ENCODE measurements around the gene DYNLL2. TPM values are rescaled to one million over a fixed set of nuclear protein-coding genes. Genes with fewer than 3 reads are reported as not detected.
A peak's percentile ranks its signal among the peaks of the same experiment; 100 is the strongest.

Gene DYNLL2
- total and polyA plus RNA-seq, 9 of the 15 experiments (the other 6 are each of a cell fraction or from before 2014, with no cell fraction given) = 1.8 to 24.5 (median 13.0) TPM

DNA sequence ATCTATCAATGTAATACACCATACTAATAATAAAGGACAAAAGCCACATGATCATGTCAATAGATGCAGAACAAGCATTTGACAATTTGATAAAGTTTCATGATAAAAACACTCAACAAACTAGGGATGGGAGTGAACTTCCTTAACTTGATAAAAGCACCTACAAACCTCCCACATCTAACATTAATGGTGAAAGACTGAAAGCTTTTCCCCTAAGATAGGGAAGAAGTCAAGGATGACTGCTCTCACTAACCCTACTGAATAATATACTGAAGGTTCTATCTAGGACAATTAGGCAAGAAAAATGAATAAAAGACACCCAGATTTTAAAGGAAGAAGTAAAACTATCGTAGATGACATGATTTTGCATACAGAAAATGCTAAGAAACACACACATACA lies 10.4 kb upstream of the DYNLL2 start:
- H3K4me2 ChIP-seq (ENCODE audit: insufficient read depth, low read length) = no peak overlapping the region
- no peak overlapping the region for H3K27ac ChIP-seq (ENCODE audit: extremely low read depth, low read depth, low read length)
- H3K9ac ChIP-seq (ENCODE audit: insufficient read depth in 1 of 2, low read depth in 2 of 2, low read length in 2 of 2) = no peak overlapping the region
- H3K4me1 ChIP-seq (replicated peaks in 1 of 2; ENCODE audit: control insufficient read depth in 2 of 2, insufficient read depth in 2 of 2, low read length in 2 of 2) = peaks cover 0 to 4% of the 10 kb centered on the region in 2 experiments; a peak in 3 of 5 replicates
- no TSS peak for BruUV-seq (replicated peaks)
- FAIRE-seq = peak; percentile 56
- peaks cover 0 to 5% of the 10 kb centered on the region in 2 experiments; a peak in 1 of 5 replicates for H3K27me3 ChIP-seq (ENCODE audit: control insufficient read depth in 2 of 2, insufficient read depth in 2 of 2, low read length in 2 of 2)
- no peaks in the 10 kb centered on the region for H3K9me3 ChIP-seq (replicated peaks; ENCODE audit: control insufficient read depth, insufficient read depth, low read depth, low read length)
- CTCF ChIA-PET (ENCODE audit: low intra/inter-chr PET ratio) = no interaction called here
- intact Hi-C loops (cut with micrococcal nuclease) = no loop called here
- no peak overlapping the region for H3K4me3 ChIP-seq
- in situ Hi-C loops (cut with MboI) = no loop called here
- 54% methylated on average over 1 of the region's 1 CpG for WGBS (ENCODE audit: insufficient coverage, low coverage, missing lambda C conversion rate)
- DNase-seq (ENCODE audit: extremely low read depth in 1 of 4, low spot score in 3 of 4) = no peak
- no peaks in the 10 kb centered on the region for H3K79me2 ChIP-seq (ENCODE audit: control insufficient read depth, insufficient read depth, low read length)
- H3K9me1 ChIP-seq (ENCODE audit: control insufficient read depth, insufficient read depth, low read length) = no peaks in the 10 kb centered on the region
- H4K20me1 ChIP-seq (replicated peaks; ENCODE audit: control insufficient read depth, insufficient read depth, low read length) = no peaks in the 10 kb centered on the region
- POLR2A ChIA-PET = interaction anchor here (0.6 to 1.0 kb wide), 3 partner anchors 65 to 1060 kb away, joined by 3 to 4 read pairs (median 3); partner anchors contain the start of gene SRSF1
- H2AFZ ChIP-seq (ENCODE audit: low read depth, low read length) = no peak overlapping the region; the same call in 1 of the 2 replicates
- ATAC-seq = peak; percentile 34; the same call in 2 of the 3 replicates
- no peaks in the 10 kb centered on the region for H3K36me3 ChIP-seq (ENCODE audit: control insufficient read depth, insufficient read depth, low read length)
- TF ChIP-seq MEIS2 (IDR thresholded peaks at IDR 0.05; ENCODE audit: partially characterized antibody) (peak; percentile 2), MCM5 (IDR thresholded peaks at IDR 0.05; ENCODE audit: low read depth) (no peak), SREBF2 (CRISPR knock-in tag; IDR thresholded peaks at IDR 0.05) (no peak), RBM17 (IDR thresholded peaks at IDR 0.05; ENCODE audit: borderline replicate concordance, low read depth, low read length) (no peak), NCOA4 (IDR thresholded peaks at IDR 0.05; ENCODE audit: partially characterized antibody) (no peak), RBM14 (IDR thresholded peaks at IDR 0.05; ENCODE audit: borderline replicate concordance, insufficient read depth, low read depth, low read length) (no peak), POU5F1 (IDR thresholded peaks at IDR 0.05; ENCODE audit: borderline replicate concordance, low read depth, low read length, partially characterized antibody) (no peak)
- TF ChIP-seq, protein P1, sequence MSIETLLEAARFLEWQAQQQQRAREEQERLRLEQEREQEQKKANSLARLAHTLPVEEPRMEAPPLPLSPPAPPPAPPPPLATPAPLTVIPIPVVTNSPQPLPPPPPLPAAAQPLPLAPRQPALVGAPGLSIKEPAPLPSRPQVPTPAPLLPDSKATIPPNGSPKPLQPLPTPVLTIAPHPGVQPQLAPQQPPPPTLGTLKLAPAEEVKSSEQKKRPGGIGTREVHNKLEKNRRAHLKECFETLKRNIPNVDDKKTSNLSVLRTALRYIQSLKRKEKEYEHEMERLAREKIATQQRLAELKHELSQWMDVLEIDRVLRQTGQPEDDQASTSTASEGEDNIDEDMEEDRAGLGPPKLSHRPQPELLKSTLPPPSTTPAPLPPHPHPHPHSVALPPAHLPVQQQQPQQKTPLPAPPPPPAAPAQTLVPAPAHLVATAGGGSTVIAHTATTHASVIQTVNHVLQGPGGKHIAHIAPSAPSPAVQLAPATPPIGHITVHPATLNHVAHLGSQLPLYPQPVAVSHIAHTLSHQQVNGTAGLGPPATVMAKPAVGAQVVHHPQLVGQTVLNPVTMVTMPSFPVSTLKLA (conservative IDR thresholded peaks at IDR 0.05) = 0 out of 4 replicates have a peak, but pooled peaks of 1 of the 2 experiments have one; percentile 9
- TF ChIP-seq, protein P2, sequence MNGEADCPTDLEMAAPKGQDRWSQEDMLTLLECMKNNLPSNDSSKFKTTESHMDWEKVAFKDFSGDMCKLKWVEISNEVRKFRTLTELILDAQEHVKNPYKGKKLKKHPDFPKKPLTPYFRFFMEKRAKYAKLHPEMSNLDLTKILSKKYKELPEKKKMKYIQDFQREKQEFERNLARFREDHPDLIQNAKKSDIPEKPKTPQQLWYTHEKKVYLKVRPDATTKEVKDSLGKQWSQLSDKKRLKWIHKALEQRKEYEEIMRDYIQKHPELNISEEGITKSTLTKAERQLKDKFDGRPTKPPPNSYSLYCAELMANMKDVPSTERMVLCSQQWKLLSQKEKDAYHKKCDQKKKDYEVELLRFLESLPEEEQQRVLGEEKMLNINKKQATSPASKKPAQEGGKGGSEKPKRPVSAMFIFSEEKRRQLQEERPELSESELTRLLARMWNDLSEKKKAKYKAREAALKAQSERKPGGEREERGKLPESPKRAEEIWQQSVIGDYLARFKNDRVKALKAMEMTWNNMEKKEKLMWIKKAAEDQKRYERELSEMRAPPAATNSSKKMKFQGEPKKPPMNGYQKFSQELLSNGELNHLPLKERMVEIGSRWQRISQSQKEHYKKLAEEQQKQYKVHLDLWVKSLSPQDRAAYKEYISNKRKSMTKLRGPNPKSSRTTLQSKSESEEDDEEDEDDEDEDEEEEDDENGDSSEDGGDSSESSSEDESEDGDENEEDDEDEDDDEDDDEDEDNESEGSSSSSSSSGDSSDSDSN (IDR thresholded peaks at IDR 0.05; ENCODE audit: borderline replicate concordance in 1 of 2, low read depth in 2 of 2, low read length in 2 of 2) = no peak
- TF ChIP-seq, protein P3, sequence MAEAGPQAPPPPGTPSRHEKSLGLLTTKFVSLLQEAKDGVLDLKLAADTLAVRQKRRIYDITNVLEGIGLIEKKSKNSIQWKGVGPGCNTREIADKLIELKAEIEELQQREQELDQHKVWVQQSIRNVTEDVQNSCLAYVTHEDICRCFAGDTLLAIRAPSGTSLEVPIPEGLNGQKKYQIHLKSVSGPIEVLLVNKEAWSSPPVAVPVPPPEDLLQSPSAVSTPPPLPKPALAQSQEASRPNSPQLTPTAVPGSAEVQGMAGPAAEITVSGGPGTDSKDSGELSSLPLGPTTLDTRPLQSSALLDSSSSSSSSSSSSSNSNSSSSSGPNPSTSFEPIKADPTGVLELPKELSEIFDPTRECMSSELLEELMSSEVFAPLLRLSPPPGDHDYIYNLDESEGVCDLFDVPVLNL (CRISPR knock-in tag; IDR thresholded peaks at IDR 0.05; ENCODE audit: low read depth) = no peak
